Renal cortex interstitium (tissue), 11 donors: Measurements from ENCODE around the gene RIPK4. TPM values are rescaled to one million over a fixed set of nuclear protein-coding genes. Genes with fewer than 3 reads are reported as not detected.
"Not testable (repeated sequence)": the region's sequence is repeated elsewhere in the genome, so short reads cannot be mapped to it uniquely, and the experiment has no call there.

Experiments
- DNase-seq, 11 donors: peaks; one replicate each; pipeline ENCODE4 v3.0.0-alpha.2; 2013; ENCODE audit warnings: low read depth in 9 of 11, low spot score in 4 of 11; ENCODE audit errors: extremely low read depth in 1 of 11
- polyA plus RNA-seq, 3 donors: library from polyadenylated mRNA; unstranded; fragments of 120-200 nt; gene quantifications; one replicate each; pipeline ENCODE4 v1.2.1, GENCODE V29; 2013; ENCODE audit not compliant: insufficient read length in 3 of 3

The RIPK4 gene
- polyA plus RNA-seq, 3 donors = 16.8 to 22.5 (median 18.2) TPM

- DNase-seq = no peak
These were observed 38.8 kb downstream of the RIPK4 start for GRCh38 chr21:41727784-41728763.

DNA sequence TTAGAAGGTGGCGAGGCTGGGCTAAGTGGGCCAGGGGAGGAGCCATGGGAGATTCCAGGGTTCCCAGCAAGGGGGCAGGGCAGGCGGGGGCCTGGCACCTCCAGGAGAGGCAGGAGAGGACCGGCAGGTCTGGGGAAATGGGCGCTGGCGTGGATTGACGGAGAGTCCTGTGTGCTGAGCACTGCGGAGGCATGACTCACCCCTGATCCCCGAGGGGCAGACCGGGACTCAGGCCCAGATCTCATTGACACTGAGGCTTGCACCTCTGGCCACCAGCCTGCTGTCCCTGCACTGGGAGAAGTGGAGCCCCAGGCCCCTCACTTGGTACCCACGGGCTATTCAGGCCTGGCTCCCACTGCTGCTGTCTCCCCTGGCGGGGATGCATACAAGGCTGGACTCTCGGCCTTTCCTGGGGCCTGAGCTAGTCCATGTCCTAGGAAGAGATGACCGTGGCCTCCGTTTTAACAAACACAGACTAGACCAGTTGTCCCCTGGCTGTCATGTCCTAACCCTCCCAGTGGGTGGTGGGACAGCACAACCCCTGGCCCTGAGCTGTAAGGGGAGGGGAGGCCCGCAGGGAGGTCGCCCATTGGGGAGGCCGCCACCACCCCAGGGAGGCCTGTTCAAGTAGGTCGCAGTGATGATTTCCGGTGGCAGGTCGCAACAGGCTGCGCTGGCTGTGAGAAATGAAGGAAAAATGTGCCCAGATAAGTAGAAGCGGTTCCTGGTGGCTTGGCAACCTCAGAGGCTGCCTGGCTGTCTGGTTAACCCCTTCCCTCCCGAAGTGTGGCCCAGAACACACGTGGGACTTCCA lies 39.7 kb downstream of the RIPK4 start:
- no peak for DNase-seq

DNA sequence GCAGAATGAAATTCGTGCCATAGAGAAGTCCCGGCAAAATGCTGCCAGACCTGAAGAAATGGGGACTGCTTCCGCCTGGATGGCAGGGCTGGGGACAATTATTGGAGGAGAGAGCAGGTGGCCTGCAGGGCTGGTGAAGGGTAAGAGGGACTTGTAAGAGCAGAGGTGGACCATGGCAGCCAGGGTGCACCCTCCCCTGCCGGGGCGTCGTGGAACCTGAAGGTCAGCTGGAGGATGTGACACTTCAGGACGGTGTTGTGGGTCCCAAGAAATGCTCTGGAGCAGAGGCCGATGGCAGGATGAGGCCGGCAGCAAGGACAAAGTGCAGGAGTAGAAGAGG lies 40.3 kb downstream of the RIPK4 start:
- DNase-seq = no peak

GRCh38 chr21:41726058-41726558 lies 40.7 kb downstream of the RIPK4 start:
- no peak for DNase-seq

GRCh38 chr21:41725421-41726031 lies 41.3 kb downstream of the RIPK4 start:
- DNase-seq = no peak

- DNase-seq = not testable (repeated sequence)
These were observed 43.0 kb downstream of the RIPK4 start for GRCh38 chr21:41723835-41724234.

- no peak for DNase-seq
These were observed 44.5 kb downstream of the RIPK4 start for GRCh38 chr21:41722052-41723018.

DNA sequence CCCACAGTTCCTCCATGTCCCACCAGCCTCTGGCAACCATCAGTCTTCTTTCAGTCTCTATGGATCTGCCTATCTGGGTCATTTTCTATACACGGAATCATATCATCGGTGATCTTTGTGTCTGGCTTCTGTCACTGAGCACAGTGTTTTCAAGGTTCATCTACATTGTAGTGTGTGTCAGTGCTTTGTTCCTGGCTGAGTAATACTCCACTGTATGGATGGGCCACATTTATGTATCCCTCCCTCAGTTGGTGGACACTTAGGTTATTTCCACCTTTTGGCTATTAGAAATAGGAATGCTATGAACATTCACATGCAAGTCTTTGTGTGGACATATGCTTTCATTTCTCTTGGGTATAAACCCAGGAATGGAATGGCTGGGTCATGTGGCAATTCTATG lies 46.6 kb downstream of the RIPK4 start:
- DNase-seq = no peak

GRCh38 chr21:41719691-41720090 lies 47.2 kb downstream of the RIPK4 start:
- no peak for DNase-seq

DNA sequence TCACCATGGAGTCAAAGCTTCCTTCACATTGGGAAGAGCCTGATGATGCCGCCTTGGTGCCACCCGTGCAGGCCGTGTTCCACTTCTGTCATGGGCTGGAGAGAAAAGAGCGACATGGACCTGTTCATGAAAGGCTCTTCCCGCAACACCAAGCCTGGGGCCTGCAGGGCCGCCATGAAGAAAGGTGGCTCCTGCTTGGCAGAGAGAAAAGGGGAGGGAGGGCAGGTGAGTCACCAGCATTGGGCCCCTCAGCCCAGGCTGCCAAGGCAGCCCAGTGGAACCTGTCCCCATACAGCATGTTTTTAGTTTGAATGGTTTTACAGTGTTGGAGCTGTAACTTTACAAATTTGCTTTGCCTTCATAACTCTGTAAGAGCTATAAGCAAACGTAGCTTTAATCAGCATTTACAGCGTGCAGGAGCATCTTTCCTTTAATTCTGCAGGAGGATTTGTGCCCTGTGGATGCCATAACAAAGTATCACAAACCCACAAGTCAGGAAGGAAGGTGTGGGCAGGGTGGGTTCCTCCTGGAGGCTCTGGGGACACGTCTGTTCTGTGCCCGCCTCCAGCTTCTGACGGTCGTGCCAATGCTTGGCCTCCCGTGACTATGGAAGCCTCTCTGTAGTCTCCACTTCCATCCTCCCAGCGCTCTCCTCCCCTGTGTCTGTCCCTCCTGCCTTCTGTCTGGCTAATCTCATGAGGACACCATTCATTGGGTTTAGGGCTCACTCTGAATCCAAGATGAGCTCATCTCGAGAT lies 49.1 kb downstream of the RIPK4 start:
- DNase-seq = no peak

- DNase-seq = no peak
These were observed 50.1 kb downstream of the RIPK4 start for GRCh38 chr21:41716751-41717150.

GRCh38 chr21:41715649-41716281 lies 51.1 kb downstream of the RIPK4 start:
- peak in 6 of 11 donors; percentile 29 to 74 (median 52) for DNase-seq

DNA sequence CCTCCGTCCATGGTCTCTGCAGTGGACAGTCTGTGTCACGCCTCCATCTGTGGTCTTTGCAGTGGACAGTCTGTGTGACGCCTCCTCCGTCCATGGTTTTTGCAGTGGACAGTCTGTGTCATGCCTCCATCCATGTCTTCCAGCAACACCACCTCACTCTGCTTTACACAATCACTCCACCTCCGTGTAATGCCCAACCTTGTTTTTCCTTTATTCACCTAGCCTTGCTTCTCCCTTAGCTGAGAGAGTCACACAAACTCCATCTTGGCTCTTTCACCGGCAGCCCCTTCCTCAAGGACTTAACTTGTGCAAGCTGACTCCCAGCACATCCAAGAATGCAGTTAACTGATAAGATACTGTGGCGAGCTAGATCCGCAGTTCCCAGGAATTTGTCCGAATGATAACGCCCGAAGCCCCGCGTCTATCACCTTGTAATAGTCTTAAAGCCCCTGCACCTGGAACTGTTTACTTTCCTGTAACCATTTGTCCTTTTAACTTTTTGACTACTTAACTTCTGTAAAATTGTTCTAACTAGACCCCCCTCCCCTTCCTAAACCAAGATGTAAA lies 52.5 kb downstream of the RIPK4 start:
- not testable (repeated sequence) for DNase-seq

- peak in 1 of 11 donors; percentile 46 for DNase-seq
These were observed 53.2 kb downstream of the RIPK4 start for GRCh38 chr21:41713495-41714281.

GRCh38 chr21:41712730-41713129 lies 54.1 kb downstream of the RIPK4 start:
- no peak for DNase-seq

DNA sequence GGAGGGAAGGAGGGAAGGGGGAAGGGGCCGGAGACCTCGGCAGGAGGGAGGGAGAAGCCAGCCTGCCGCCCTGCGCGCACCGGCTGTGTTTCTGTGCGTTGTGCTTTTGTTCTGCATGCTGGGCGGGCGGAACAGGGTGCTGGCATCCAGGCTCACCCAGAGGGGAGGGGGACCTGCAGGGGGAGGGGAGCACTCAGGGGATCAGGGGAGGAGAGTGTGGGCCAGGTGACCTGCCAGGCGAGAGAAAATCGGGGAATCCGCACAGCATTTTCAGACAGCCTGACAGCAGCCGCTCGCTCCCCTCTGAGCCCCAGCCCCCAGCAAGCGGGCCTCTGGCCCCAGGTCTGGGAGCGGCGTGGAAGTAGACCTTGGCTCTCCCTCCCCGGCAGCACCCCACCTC lies 54.7 kb downstream of the RIPK4 start:
- no peak for DNase-seq
